LNCAP (cell line): ENCODE measurements around the gene RPRD1A.

ENCODE experiments used
- TF ChIP-seq, protein P1 (sequence below): fragments of 450-650 bp; IDR thresholded peaks from 2 replicates; pipeline ENCODE4 v1.5.1; 2017; ENCODE audit warnings: mild to moderate bottlenecking

RPRD1A gene

DNA sequence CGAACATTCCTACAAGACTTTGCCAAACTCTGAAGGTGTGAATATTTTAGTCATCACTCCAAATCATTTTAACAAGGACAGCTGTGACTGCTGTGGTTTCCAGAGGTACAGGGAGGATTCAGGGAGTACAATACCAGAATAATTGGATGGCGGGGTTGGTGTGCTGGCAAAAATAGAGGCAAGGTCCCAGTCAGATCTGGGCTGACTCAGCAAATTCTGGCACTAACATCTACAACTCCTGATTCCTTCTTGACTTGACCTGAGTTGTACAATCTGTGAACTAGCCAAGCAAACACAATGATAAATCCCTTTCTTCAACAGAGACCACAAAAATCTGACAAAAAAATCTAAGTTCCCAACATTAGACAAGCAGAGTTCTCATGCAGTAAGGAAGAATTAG is 54.5 kb downstream of the RPRD1A start:
- TF ChIP-seq, protein P1, sequence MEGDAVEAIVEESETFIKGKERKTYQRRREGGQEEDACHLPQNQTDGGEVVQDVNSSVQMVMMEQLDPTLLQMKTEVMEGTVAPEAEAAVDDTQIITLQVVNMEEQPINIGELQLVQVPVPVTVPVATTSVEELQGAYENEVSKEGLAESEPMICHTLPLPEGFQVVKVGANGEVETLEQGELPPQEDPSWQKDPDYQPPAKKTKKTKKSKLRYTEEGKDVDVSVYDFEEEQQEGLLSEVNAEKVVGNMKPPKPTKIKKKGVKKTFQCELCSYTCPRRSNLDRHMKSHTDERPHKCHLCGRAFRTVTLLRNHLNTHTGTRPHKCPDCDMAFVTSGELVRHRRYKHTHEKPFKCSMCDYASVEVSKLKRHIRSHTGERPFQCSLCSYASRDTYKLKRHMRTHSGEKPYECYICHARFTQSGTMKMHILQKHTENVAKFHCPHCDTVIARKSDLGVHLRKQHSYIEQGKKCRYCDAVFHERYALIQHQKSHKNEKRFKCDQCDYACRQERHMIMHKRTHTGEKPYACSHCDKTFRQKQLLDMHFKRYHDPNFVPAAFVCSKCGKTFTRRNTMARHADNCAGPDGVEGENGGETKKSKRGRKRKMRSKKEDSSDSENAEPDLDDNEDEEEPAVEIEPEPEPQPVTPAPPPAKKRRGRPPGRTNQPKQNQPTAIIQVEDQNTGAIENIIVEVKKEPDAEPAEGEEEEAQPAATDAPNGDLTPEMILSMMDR, result no peak

DNA sequence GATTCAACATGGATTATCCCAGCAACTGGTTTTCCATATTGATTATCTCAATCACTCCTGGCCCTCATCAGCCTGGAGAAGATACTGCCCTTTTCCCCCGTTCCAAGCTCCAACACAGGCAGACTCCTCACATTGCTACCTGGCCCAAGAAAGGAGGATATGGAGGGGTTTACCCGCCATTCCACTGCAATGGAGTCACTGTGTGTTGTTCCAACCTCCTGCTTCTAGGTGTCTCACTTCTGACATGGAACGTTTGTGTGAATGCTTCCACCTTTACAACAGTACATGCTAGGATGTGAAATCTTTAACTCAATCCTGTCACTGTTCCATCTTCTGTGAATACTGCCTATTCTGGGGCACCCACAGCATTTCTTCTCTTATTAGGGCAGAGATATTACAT is 58.1 kb downstream of the RPRD1A start:
- TF ChIP-seq, protein P1, result no peak

DNA sequence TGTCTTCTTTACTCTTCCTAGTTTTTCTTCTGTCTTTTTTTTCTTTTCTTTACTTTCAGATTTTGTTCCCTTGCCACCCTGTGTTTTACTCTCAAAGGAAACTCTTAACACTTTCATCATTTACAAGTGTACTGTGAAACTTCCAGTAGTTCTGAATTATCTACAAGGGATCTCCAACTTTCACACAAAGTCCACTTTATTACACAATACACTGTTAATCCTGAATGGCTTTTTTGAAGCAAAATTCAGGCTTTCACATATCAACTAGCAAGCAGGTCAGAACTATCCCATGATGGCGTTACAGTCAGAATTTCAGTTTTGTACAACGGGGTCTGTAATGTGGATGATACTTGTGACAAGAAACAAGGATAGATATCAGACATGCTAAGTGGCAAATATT is 60.4 kb downstream of the RPRD1A start:
- TF ChIP-seq, protein P1, result no peak

DNA sequence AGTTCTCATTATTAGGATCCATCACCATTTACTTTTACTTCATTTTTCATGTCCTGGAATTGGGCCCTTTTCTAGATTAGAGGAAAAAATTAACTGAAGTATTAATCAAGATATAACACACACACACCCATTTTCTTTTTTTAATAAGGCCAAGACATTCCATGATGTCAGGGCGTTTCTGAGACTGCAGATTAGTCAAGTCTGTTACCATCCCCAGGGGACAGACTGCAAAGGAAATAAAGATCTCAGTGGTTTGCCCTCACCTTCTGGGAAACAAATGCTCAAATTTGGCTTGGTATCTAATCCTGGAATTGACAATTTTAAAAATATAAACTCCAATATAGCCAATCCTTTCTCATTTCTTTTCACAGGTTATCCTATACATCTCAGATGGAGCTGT is 67.4 kb downstream of the RPRD1A start:
- TF ChIP-seq, protein P1, result no peak

DNA sequence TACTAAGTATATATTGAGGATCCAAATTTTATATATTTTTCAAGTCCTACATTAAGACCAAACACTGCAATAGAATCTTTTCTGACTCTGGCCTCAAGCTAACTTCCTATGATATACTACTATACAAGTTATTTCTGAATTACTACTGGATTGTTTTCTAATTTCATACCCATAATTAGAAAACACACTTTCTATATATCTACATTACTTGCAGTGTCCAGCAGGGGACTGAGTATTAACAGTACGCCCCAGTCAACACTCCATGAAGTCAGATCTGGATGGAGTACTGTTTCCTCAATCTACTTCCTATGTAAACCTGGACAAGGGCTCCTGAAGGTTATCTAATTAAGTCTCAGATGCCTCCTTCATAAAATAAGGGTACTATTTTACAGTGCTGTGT is 68.4 kb downstream of the RPRD1A start:
- TF ChIP-seq, protein P1, result peak; percentile 47

GRCh38 chr18:35993013-35993412 is 74.3 kb downstream of the RPRD1A start:
- TF ChIP-seq, protein P1, result no peak

GRCh38 chr18:35991696-35992095 is 75.7 kb downstream of the RPRD1A start:
- TF ChIP-seq, protein P1, result no peak

GRCh38 chr18:35983818-35984217 is 83.5 kb downstream of the RPRD1A start:
- TF ChIP-seq, protein P1, result no peak
